Measurements from ENCODE around the gene MYCN.

Gene MYCN

GRCh38 chr2:15931319-15931890, 8.9 kb upstream of the MYCN start:
- DNase-seq (ENCODE audit: low spot score), result no peak

DNA sequence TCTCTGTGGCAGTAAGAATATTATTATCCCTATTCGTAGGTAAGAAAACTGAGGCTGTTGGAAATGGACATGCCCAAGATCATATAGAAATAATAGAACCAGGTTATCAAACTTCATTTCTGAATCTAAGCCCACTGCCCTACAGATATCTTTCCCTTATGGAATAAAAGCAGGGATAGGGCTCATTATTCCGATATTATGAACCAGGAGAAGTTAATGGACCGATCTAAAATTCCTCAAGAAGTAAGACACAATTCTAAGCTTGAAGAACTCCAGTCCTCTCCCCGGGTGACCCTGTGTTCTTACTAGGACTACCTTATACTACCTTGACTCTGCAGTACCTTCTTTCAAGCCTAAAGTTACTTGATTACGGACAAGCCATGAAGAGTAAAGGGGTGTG, 8.4 kb upstream of the MYCN start:
- DNase-seq (ENCODE audit: low spot score), result no peak

GRCh38 chr2:15932394-15933183, 7.8 kb upstream of the MYCN start:
- no peak for DNase-seq (ENCODE audit: low spot score)

DNA sequence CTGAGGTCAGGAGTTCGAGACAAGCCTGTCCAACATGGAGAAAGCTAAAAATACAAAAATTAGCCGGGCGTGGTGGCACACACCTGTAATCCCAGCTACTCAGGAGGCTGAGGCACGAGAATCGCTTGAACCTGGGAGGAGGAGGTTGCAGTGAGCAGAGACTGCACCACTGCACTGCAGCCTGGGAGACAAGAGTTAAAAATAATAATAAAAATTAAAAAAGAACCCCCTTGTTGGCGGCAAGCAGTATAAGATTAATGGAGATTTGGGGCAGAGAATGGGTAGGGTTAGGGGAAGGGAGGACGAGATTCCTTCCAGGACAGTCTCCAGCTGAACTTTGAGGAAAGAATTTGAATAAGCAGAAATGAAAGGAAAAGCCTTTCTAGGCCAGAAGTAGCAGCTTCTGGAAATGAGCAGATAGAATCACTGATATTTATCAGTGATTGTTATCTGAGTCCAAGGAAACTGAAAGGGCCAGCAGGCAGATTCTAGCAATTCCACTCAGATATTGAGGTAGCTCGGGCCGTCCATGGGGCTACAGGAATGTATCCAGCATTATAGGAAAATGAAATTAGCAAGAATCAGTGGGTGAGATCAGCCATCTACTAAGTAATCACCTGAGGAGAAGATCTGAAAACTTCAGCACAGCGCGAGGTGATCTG, 7.0 kb upstream of the MYCN start:
- no peak for DNase-seq (ENCODE audit: low spot score)

- no peak for DNase-seq (ENCODE audit: low spot score)
These were observed 5.9 kb upstream of the MYCN start for GRCh38 chr2:15934291-15934945.

GRCh38 chr2:15935189-15935588, 5.2 kb upstream of the MYCN start:
- no peak for DNase-seq (ENCODE audit: low spot score)

DNA sequence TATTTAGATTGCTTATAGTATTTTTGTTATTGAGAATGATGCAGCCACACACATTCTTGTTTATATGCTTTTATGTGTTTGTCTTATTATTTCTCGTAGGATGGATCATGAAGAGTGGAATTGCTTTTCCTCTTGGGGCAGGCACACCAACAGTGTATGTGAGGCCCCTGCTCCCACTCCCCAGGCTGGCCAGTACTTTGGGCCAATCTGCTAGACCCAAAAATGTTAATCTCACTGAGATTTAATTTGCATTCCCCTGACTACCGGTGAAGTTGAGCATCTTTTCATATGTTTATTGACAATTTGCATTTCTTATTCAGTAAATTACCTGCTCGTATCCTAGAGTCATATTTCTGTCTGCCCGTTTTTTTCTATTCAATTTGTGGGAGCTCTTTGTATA, 4.7 kb upstream of the MYCN start:
- no peak for DNase-seq (ENCODE audit: low spot score)

GRCh38 chr2:15936277-15937104, 3.9 kb upstream of the MYCN start:
- DNase-seq (ENCODE audit: low spot score), result no peak

- no peak for DNase-seq (ENCODE audit: low spot score)
These were observed 3.1 kb upstream of the MYCN start for GRCh38 chr2:15937105-15937881.

DNA sequence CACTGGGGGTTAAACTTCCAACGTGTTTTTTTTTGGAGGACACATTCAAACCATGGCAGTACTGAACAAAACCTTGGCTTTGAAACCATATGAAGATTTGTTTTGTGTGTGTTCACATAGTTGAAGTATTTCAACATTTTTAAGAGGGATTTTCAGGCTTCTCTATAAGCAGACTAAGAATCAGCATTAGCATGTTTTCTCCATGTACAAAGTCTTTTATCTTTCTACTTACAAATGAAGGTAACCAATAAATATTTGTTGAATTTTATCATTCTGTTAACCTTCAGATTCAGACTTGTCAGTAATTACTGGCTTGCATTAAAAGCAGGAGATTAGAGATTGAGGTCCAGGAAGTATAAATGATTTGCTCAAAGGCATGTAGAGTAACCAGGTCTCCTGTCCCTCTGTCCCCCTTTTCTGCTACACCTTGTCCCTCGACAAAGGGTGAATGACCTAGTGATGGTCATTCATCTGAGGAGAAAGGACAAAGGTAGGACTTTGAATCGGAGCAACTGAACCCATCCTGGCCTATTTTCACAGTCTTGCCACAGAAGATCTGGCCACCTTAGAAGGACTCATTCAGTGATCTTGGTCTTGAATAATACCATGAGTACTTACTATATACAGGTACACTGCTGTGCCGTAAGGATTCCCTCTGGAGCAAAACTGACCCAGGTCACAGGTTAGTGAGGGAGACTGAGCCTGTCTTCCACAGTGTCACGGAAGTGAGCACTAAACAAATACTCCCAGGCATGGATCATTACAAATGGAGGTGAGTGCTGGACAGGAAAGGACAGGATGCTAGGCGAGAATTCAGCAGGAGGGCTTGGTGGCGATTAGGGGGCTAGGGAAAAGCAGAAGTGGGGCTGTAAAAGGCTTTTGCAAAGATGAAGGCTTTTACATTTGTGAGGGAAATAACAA, 2.2 kb upstream of the MYCN start:
- DNase-seq (ENCODE audit: low spot score), result no peak

DNA sequence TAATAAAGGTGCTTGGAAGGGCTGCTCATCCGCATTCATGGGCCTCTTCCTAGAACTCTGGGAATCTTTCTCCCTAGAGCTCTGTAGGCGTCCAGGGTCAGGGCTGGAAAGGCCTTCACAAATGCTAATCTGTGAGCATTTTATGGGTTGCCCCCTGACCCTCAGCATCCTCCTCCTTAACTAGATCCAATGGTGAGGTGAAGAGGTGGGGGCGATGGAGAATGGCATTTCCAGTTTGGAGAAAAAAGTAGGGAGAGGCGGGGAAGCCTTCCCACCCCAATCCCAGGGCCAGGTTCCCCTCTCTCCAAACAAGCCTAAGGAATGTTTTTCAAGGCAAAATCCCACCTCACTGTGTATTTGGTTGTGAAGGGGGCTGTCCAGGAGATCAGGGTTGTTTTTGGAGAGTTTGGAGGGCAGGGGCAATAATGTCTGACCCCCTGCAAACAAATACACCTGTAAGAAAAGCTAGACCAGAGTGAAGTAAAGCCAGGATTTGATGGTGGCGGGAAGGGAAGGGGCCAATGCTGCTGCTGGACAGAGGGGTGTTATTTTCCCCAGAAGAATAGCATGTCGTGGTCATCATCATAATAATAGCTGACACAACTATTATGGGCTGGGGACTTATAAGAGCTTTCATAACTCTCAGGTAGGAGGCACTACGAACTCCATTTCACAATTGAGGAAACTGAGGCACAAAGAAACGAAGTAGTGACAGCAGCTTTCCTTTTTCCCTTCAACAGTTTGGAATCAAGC, 1.4 kb upstream of the MYCN start:
- no peak for DNase-seq (ENCODE audit: low spot score)

DNA sequence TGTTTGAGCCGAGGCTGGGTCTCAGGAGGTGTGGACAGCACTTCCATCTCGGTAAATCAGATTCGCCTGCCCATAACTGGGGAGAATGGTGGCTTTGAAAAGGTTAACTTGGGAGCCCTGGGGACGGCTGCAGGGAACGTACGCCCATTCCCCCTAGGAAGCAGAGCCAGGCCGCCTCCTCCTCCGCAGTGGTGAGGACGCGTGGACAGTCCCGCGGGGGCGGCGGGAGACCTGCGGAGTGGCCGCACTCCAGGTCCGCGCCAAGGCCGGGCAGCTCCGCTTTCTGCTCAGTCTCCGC, 845 bp upstream of the MYCN start:
- DNase-seq (ENCODE audit: low spot score), result no peak

- DNase-seq (ENCODE audit: low spot score), result peak; percentile 15
These were observed 521 bp downstream of the MYCN start for GRCh38 chr2:15940661-15941480.

- DNase-seq (ENCODE audit: low spot score), result peak; percentile 33
These were observed 1.1 kb downstream of the MYCN start for GRCh38 chr2:15941481-15941850.

GRCh38 chr2:15941871-15942710, 1.7 kb downstream of the MYCN start:
- peak; percentile 16 for DNase-seq (ENCODE audit: low spot score)

DNA sequence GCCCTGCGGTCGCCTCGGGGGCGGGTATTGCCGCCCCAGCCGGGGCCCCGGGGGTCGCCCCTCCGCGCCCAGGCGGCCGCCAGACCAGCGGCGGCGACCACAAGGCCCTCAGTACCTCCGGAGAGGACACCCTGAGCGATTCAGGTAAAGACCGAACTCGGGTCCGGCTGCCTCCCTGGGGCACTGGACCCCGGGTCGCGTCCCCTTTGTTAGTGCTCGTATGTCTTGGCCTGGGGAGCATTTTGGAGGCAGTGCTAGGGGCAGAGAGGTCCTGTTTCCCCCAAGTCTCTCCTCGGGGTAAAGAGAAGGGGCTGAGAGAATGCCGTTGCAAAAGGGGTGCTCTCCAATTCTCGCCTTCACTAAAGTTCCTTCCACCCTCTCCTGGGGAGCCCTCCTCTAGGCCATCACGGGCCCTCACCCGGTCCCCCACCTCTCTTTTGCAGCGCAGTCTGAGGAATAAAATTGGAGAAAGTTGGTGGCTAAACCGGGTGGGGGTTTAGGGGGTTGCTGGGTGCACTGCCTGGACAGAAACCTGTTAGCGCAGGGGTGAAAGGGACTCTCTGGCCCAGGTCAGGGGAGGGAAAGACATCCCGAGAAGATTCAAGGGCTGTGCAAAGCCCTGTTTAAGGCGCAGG, 2.5 kb downstream of the MYCN start:
- DNase-seq (ENCODE audit: low spot score), result no peak

Measured in pons (tissue), 1 donor.